ENCODE results near the gene NOTCH1.

NOTCH1 gene

GRCh38 chr9:136517012-136517743 is 28.7 kb downstream of the NOTCH1 start:
- DNase-seq (ENCODE audit: low read depth): no peak

GRCh38 chr9:136516191-136516654 is 29.6 kb downstream of the NOTCH1 start:
- DNase-seq (ENCODE audit: low read depth): no peak

- no peak for DNase-seq (ENCODE audit: low read depth)
Measured at GRCh38 chr9:136515276-136515675, 30.6 kb downstream of the NOTCH1 start.

DNA sequence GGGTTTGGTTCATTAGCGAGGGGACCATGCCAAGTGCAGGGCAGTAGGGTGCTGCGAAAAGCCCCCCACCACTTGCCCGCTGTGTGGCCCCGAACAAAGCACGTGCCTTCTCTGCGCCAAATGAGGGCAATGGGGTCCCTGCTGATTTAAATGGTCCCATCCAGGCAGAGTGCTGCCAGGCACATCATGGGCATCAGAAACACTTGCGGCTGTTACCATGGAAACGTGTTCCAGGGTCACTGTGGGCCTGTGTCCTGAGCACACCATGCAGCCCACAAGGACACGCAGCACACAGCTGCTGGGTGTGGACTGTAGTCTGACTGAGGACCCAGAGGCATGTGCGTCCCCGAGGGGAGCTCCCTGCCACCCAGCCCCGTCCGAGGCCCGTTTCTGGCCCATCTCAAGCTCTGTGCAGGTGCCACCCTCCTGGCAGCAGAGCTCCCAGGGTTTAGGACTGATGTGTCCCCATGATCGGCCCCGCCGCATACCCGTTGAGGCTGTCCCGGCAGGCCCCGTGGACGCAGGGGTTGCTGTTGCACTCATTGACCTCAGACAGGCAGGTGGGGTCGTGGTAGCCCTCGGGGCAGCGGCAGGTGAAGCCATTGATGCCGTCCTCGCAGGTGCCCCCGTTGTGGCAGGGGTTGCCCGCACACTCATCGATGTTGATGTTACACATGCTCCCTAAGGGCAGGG is 31.7 kb downstream of the NOTCH1 start:
- no peak for DNase-seq (ENCODE audit: low read depth)

DNA sequence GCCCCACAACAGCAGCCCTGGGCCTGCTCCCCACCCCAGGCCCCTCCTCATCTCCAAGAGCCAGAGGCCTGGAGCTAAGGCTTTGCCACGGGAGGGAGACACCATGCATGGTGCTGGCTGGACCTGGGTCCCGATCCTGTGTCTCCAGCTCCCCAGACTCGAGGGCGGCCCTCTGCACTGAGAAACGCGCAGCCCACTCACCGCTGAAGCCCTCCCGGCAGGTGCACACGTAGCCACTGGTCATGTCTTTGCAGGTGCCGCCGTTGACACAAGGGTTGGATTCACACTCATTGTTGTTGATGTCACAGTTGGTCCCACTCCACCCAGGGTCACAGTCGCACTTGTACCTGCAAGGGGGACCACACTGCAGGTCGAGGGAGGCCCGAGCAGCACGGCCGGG is 32.7 kb downstream of the NOTCH1 start:
- no peak for DNase-seq (ENCODE audit: low read depth)

DNA sequence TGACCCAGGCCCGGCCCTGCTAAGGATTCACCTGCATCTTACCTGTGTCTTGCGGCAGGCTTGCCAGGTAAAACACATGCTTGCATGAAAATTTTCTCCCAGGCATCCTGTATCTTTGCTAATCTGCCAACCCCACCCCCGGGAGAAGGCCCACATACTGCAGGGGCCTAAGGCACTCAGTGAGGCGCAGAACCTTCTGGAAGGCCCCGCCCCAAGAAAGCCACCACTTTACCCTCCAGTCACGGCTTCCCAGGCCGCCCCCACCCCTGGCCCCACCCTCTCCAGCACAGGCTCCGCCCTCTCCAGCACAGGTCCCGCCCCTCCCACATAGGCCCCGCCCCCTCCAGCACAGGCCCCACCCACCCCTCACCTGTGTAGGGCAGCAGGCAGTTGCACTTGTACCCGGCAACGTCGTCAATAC is 33.2 kb downstream of the NOTCH1 start:
- peak; percentile 15 for DNase-seq (ENCODE audit: low read depth)

GRCh38 chr9:136511670-136512592 is 33.9 kb downstream of the NOTCH1 start:
- DNase-seq (ENCODE audit: low read depth): no peak

DNA sequence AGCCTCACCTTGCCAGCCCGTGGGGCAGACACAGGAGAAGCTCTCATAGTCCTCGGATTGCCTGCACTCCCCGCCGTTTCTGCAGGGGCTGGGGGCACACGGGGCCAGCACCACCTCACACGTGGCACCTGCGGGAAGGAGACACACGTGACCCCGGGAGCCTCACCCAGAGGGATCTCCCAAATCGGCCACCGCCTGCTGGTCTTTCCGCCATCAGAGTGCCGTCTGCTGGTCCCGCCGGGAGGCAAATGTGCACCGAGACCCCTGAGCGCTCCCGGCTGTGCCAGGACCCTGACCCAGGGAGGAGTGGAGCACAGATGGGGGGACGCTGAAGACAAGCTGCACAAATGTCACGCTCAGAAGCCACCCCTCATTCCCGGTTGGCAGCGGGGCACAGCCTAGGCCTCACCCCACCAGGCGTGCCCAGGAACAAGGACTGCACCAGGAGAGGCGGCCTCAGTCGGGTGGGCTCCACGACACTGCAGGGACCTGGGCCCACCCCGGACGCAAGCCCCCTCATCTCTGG is 34.6 kb downstream of the NOTCH1 start:
- no peak for DNase-seq (ENCODE audit: low read depth)

DNA sequence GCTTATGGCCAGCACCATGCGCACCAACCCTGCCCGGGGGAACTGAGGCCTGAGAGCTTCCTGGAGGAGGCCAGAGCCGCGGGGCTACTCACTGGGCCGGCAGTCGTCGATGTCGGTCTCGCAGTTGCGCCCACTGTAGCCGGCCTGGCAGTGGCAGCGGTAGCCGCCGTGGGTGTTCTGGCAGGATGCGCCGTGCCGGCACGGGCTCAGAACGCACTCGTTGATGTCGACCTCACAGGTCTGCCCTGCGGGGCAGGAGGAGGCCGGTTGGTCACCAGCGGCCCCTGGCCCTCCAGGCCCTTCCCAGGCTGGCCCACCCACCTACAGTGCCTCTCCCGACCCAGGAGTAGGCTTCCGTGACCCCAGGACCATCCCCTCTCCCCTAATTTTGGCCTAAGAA is 35.3 kb downstream of the NOTCH1 start:
- no peak for DNase-seq (ENCODE audit: low read depth)

GRCh38 chr9:136509549-136509948 is 36.3 kb downstream of the NOTCH1 start:
- no peak for DNase-seq (ENCODE audit: low read depth)

DNA sequence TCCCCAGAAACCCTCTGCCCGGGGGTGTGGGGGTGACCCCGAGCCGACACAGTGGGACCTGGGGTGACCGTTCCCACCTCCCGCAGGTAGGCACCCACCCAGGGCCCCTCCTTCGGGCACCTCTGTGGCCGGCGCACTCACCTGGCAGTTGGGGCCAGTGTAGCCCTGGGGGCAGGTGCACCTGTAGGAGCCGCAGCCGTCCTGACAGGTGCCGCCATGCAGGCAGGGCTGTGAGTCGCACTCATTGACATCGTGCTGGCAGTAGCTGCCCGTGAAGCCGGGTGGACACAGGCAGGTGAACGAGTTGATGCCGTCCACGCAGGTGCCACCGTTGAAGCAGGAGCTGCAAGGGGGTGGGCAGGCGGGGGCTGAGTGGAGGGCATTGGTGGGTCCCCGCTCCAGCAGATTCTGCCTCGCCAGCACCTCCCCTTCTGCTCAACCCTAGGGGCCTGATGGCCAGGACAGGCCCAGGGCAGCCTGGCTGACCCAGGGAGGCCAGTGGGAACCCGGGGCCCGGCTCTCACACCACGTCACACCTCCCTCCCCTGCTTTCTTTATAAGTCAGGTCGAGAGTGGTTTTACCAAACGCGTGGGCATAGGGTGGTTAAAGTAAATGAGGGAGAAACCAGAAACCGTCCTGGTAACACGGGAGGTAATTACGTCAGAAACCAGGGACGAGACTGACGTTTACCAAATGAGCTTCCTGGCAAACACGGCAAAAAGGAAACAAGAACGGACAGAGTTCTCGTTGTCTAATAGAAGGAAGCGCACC is 36.9 kb downstream of the NOTCH1 start:
- no peak for DNase-seq (ENCODE audit: low read depth)

GRCh38 chr9:136507992-136508375 is 37.9 kb downstream of the NOTCH1 start:
- DNase-seq (ENCODE audit: low read depth): no peak

DNA sequence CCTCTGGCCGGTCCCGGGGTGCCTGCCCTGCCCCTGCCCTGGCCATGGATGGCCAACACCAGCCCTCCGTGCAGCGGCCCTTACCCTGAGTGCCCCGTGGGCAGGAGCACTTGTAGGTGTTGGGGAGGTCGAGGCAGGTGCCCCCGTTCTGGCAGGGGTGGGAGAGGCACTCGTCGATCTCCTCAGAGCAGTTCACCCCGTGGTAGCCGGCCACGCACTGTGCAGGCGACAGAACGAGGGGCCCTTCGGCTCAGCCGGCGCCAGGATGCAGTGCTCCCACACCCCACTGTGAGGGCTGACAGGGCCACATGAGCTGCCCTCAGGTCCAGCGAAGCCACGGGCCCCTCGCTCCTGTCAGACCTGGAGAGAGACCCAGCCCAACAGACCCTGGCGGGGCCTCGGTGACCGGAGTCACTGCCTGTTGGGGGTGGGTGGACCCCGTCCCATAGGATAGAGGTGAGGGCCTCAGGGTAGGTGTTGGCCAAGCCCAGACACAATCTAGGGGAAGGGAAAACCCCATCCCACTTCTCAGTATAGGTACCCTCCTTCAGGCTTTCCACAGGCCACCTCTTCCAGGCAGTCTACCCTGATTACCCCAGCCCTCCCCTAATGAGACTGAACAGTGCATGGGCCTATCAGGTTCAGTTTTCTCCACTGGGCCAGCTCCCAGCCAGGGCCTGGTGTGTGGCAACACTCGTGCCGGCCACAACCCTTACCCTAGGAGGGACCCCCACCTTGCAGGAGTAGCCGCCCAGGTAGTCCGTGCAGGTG is 38.4 kb downstream of the NOTCH1 start:
- no peak for DNase-seq (ENCODE audit: low read depth)

GRCh38 chr9:136506425-136506824 is 39.4 kb downstream of the NOTCH1 start:
- no peak for DNase-seq (ENCODE audit: low read depth)

DNA sequence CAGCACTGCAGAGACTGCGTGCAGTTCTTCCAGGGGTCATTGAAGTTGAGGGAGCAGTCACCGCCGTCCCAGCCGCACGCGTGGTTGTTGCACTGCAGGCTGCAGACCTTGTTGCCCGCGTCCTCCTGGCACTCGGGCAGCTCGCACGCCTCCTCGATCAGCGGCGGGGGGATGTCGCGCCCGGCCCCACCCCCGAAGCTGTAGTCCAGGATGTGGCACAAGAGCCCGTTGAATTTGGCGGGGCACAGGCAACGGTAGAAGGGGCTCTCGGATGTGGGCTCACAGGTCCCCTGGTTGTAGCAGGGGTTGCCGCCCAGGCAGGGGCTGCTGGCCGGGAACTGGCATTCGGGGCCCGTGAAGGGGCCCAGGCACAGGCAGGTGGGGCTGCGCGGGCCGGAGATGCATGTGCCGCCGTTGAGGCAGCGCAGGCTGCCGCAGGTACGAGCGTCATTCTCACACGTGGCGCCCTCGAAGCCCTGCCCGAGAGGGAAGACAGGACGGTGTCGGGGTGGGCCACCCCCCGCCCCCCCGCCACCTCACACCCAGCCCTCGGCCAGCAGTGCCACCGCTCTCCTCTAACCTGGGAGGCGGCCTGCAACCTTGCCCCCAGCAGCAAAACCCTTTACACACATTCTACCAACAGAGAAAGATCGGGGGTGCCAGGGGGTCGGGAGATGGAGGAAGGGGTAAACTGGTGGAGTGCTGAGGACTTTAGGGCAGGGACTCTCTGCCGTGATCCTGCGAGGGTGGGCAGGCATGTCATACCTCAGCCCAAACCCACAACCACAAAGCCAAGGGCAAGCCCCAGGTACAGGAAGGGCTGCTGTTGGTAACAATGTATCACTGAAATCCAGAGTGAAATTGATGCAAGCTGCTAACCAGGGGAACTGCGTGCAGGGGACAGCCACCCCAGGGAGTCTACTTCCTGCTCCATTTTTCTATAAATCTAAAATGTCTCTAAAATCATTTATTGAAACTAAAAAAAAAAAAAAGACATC is 40.1 kb downstream of the NOTCH1 start:
- DNase-seq (ENCODE audit: low read depth): no peak

- DNase-seq (ENCODE audit: low read depth): no peak
Measured at GRCh38 chr9:136504512-136505348, 41.1 kb downstream of the NOTCH1 start.

- DNase-seq (ENCODE audit: low read depth): no peak
Measured at GRCh38 chr9:136502940-136503550, 42.8 kb downstream of the NOTCH1 start.

- DNase-seq (ENCODE audit: low read depth): no peak
Measured at GRCh38 chr9:136502196-136502595, 43.7 kb downstream of the NOTCH1 start.
